HepG2 (cell line): ENCODE measurements around the gene FBXO2. TPM values are rescaled to one million over a fixed set of nuclear protein-coding genes. Genes with fewer than 3 reads are reported as not detected.
A peak's percentile ranks its signal among the peaks of the same experiment; 100 is the strongest.

Experiments
- ARNTL ChIP-seq: sonication (generic); formaldehyde crosslinking; IDR thresholded peaks from 2 replicates; pipeline ENCODE4 v1.4.0; 2020; ENCODE audit warnings: mild to moderate bottlenecking, missing genetic modification reagents
- FOXA3 ChIP-seq: IDR thresholded peaks from 2 replicates; pipeline ENCODE4 v1.6.1; 2016; ENCODE audit warnings: missing genetic modification reagents, missing compliant biosample characterization
- FOXO4 ChIP-seq: sonication (generic); formaldehyde crosslinking; conservative IDR thresholded peaks from 2 replicates; pipeline ENCODE4 v1.8.1; 2023; ENCODE audit warnings: missing genetic modification reagents
- HCFC1 ChIP-seq: fragments of 150-350 bp; IDR thresholded peaks from 2 replicates; pipeline ENCODE4 v1.6.1; 2014; ENCODE audit warnings: low read depth, low read length
- IKZF1 ChIP-seq: fragments of 450-650 bp; IDR thresholded peaks from 2 replicates; pipeline ENCODE4 v1.7.1; 2016
- IRF2 ChIP-seq: IDR thresholded peaks from 2 replicates; pipeline ENCODE4 v1.6.1; 2018; ENCODE audit warnings: missing genetic modification reagents, missing compliant biosample characterization
- KAT7 ChIP-seq: IDR thresholded peaks from 2 replicates; pipeline ENCODE4 v1.6.1; 2018; ENCODE audit warnings: borderline replicate concordance, missing compliant biosample characterization
- MAFG ChIP-seq: sonication (generic); formaldehyde crosslinking; IDR thresholded peaks from 2 replicates; pipeline ENCODE4 v1.5.1; 2020; ENCODE audit warnings: mild to moderate bottlenecking, missing genetic modification reagents
- MATR3 ChIP-seq: sonication (generic); formaldehyde crosslinking; IDR thresholded peaks from 2 replicates; pipeline ENCODE4 v1.4.0; 2020; ENCODE audit warnings: missing genetic modification reagents
- MBD4 ChIP-seq: IDR thresholded peaks from 2 replicates; pipeline ENCODE4 v1.6.1; 2012; ENCODE audit warnings: low read length, inconsistent platforms, borderline replicate concordance
- SCMH1 ChIP-seq: sonication (generic); formaldehyde crosslinking; IDR thresholded peaks from 2 replicates; pipeline ENCODE4 v1.9.0; 2021; ENCODE audit warnings: missing genetic modification reagents, mild to moderate bottlenecking, borderline replicate concordance
- ZBTB1 ChIP-seq: sonication (generic); formaldehyde crosslinking; IDR thresholded peaks from 2 replicates; pipeline ENCODE4 v1.4.0; 2020; ENCODE audit warnings: missing genetic modification reagents, borderline replicate concordance
- ZBTB14 ChIP-seq: sonication (generic); formaldehyde crosslinking; IDR thresholded peaks from 2 replicates; pipeline ENCODE4 v1.4.0; 2020; ENCODE audit warnings: missing genetic modification reagents
- ZFX ChIP-seq: sonication (generic); formaldehyde crosslinking; IDR thresholded peaks from 2 replicates; pipeline ENCODE4 v1.4.0; 2020; ENCODE audit warnings: mild to moderate bottlenecking, low read depth, missing genetic modification reagents, moderate library complexity
- ZNF292 ChIP-seq: sonication (generic); formaldehyde crosslinking; IDR thresholded peaks from 2 replicates; pipeline ENCODE4 v1.8.1; 2022; ENCODE audit warnings: mild to moderate bottlenecking, low read depth, missing genetic modification reagents, borderline replicate concordance
- ZNF335 ChIP-seq: sonication (generic); formaldehyde crosslinking; IDR thresholded peaks from 2 replicates; pipeline ENCODE4 v1.4.0; 2020; ENCODE audit warnings: missing genetic modification reagents
- ZNF414 ChIP-seq: sonication (generic); formaldehyde crosslinking; IDR thresholded peaks from 2 replicates; pipeline ENCODE4 v1.5.0; 2020; ENCODE audit warnings: missing genetic modification reagents
- ZNF572 ChIP-seq: sonication (generic); formaldehyde crosslinking; IDR thresholded peaks from 2 replicates; pipeline ENCODE4 v1.5.1; 2020; ENCODE audit warnings: mild to moderate bottlenecking, missing genetic modification reagents
- ZNF616 ChIP-seq: sonication (generic); formaldehyde crosslinking; IDR thresholded peaks from 2 replicates; pipeline ENCODE4 v1.5.0; 2020; ENCODE audit warnings: low read depth, mild to moderate bottlenecking, missing genetic modification reagents
- ZNF619 ChIP-seq: sonication (generic); formaldehyde crosslinking; IDR thresholded peaks from 2 replicates; pipeline ENCODE4 v1.4.0; 2020; ENCODE audit warnings: mild to moderate bottlenecking, missing genetic modification reagents
- ZNF788 ChIP-seq: sonication (generic); formaldehyde crosslinking; IDR thresholded peaks from 2 replicates; pipeline ENCODE4 v1.5.0; 2020; ENCODE audit warnings: mild to moderate bottlenecking, missing genetic modification reagents, borderline replicate concordance
- ZSCAN21 ChIP-seq: sonication (generic); formaldehyde crosslinking; IDR thresholded peaks from 2 replicates; pipeline ENCODE4 v1.8.0; 2022; ENCODE audit warnings: mild to moderate bottlenecking, missing genetic modification reagents, moderate library complexity, borderline replicate concordance
- ZSCAN30 ChIP-seq: sonication (generic); formaldehyde crosslinking; IDR thresholded peaks from 2 replicates; pipeline ENCODE4 v1.5.0; 2020; ENCODE audit warnings: mild to moderate bottlenecking, missing genetic modification reagents
- polyA plus RNA-seq, 8 experiments: library from polyadenylated mRNA; depleted of rRNA in 3 of 8; stranded (reverse) in 7 of 8; unstranded in 1 of 8; fragments of >200 nt; fragmentation: Illumina TruSeq in 4 of 8; extraction: Trizol in 4 of 8; gene quantifications; 2 replicates each; pipeline versions ENCODE4 v1.2.1 to v1.2.3, GENCODE V29; 2011 to 2016; ENCODE audit warnings: low read depth in 4 of 8, missing spikeins in 1 of 8, mixed read lengths in 1 of 8; ENCODE audit not compliant: insufficient read depth in 1 of 8
- total RNA-seq, 5 experiments: library from RNA; depleted of rRNA; stranded (reverse); fragments of >200 nt; fragmentation: Illumina TruSeq; extraction: Trizol; gene quantifications; 2 replicates each; pipeline ENCODE4 v1.2.3, GENCODE V29; 2016; ENCODE audit warnings: low read depth in 1 of 5
- TF ChIP-seq, protein P1 (sequence below): sonication (generic); formaldehyde crosslinking; IDR thresholded peaks from 2 replicates; pipeline ENCODE4 v1.5.0; 2020; ENCODE audit warnings: missing genetic modification reagents, mild to moderate bottlenecking, borderline replicate concordance
- TF ChIP-seq, protein P2 (sequence below): sonication (generic); formaldehyde crosslinking; IDR thresholded peaks from 2 replicates; pipeline ENCODE4 v1.8.0; 2022; ENCODE audit warnings: missing genetic modification reagents, mild to moderate bottlenecking, moderate library complexity, borderline replicate concordance

Gene FBXO2
- total and polyA plus RNA-seq, 2 of the 13 experiments (the other 11 are each of a cell fraction or from before 2014, with no cell fraction given) = 79.3 to 112 TPM

- TF ChIP-seq FOXO4 (CRISPR knock-in tag) = no peak
- TF ChIP-seq, protein P1, sequence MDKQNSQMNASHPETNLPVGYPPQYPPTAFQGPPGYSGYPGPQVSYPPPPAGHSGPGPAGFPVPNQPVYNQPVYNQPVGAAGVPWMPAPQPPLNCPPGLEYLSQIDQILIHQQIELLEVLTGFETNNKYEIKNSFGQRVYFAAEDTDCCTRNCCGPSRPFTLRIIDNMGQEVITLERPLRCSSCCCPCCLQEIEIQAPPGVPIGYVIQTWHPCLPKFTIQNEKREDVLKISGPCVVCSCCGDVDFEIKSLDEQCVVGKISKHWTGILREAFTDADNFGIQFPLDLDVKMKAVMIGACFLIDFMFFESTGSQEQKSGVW (CRISPR knock-in tag) = no peak
- TF ChIP-seq MATR3 (CRISPR knock-in tag) = no peak
- TF ChIP-seq KAT7 (CRISPR knock-in tag) = no peak
- TF ChIP-seq IRF2 (CRISPR knock-in tag) = peak; percentile 26; the same call in 1 of the 2 replicates
- TF ChIP-seq ZNF788 (CRISPR knock-in tag) = peak; percentile 86; the same call in 1 of the 2 replicates
- TF ChIP-seq ZNF619 = 0 out of 2 replicates have a peak, but pooled peaks have one; percentile 52
- TF ChIP-seq ZBTB1 = no peak
- TF ChIP-seq SCMH1 (CRISPR knock-in tag) = no peak
- TF ChIP-seq HCFC1 = no peak
- TF ChIP-seq ARNTL (CRISPR knock-in tag) = no peak
- peak; percentile 37; the same call in 1 of the 2 replicates for TF ChIP-seq FOXA3 (CRISPR knock-in tag)
- TF ChIP-seq ZSCAN30 (CRISPR knock-in tag) = no peak
- TF ChIP-seq, protein P2, sequence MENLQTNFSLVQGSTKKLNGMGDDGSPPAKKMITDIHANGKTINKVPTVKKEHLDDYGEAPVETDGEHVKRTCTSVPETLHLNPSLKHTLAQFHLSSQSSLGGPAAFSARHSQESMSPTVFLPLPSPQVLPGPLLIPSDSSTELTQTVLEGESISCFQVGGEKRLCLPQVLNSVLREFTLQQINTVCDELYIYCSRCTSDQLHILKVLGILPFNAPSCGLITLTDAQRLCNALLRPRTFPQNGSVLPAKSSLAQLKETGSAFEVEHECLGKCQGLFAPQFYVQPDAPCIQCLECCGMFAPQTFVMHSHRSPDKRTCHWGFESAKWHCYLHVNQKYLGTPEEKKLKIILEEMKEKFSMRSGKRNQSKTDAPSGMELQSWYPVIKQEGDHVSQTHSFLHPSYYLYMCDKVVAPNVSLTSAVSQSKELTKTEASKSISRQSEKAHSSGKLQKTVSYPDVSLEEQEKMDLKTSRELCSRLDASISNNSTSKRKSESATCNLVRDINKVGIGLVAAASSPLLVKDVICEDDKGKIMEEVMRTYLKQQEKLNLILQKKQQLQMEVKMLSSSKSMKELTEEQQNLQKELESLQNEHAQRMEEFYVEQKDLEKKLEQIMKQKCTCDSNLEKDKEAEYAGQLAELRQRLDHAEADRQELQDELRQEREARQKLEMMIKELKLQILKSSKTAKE (CRISPR knock-in tag) = no peak
- TF ChIP-seq ZBTB14 (CRISPR knock-in tag) = no peak
- no peak for TF ChIP-seq ZNF572 (CRISPR knock-in tag)
- TF ChIP-seq ZNF292 (CRISPR knock-in tag) = peak; percentile 41; the same call in 1 of the 2 replicates
- TF ChIP-seq MAFG (CRISPR knock-in tag) = peak; percentile 45; the same call in 1 of the 2 replicates
- no peak for TF ChIP-seq MBD4
- no peak; the same call in 1 of the 2 replicates for TF ChIP-seq ZSCAN21 (CRISPR knock-in tag)
- TF ChIP-seq ZNF414 = no peak
- peak; percentile 74 for TF ChIP-seq ZFX (CRISPR knock-in tag)
- no peak for TF ChIP-seq IKZF1
- TF ChIP-seq ZNF616 (CRISPR knock-in tag) = no peak
- peak; percentile 65 for TF ChIP-seq ZNF335
Observed at GRCh38 chr1:11671544-11672286, 17.5 kb upstream of the FBXO2 start (continued).
